ENCODE results near the gene STAT3.

DNA sequence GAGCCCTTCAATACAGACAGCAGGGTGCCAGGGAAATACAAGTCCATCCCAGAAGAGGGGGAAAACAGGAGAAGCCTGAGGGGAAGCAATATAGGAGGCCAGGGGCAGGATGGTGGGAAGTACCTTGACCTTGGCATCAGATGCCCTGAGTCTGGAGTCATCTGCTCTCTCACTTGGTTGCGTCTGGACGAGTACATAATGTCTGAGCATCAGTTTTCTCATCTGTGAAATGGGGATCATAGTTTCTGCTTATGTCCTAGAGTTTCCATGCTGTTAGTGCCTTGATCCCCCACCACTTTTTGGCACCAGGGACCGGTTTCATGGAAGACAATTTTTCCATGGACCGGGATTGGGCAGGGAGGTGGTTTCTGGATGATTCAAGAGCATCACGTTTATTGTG is 97.7 kb downstream of the STAT3 start:
- TF ChIP-seq POLR2AphosphoS5 (IDR thresholded peaks at IDR 0.05; ENCODE audit: borderline replicate concordance, low read depth, low read length) (no peak), EZH2 (IDR thresholded peaks at IDR 0.05) (no peak)

Data from SK-N-MC (cell line).